Measurements from ENCODE around the gene SYTL4. TPM values are rescaled to one million over a fixed set of nuclear protein-coding genes. Genes with fewer than 3 reads are reported as not detected.
"Not testable (repeated sequence)": the region's sequence is repeated elsewhere in the genome, so short reads cannot be mapped to it uniquely, and the experiment has no call there.

The SYTL4 gene
- total RNA-seq, 1 donor from 2014 or later: 2.1 TPM

DNA sequence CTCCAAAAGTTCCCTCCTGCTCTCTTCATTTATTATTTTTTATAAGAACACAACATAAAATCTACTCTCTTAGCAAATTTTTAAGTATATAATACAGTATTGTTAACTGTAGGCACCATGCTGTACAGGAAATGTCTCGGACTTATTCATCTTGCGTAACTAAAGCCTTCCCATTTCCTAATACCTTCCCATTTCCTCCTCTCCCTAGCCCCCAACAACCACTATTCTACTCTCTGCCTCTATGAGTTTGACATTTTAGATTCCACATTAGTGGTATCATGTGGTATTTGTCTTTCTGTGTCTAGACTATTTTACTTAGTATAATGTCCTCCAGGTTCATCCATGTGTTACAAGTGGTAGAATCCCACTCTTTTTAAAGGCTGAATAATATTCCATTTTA, 15.8 kb upstream of the SYTL4 start:
- Histone ChIP-seq H3K4me3 (no peak overlapping the region), H3K27ac (replicated peaks) (no peak overlapping the region), H3K27me3 (ENCODE audit: low read depth) (no peaks in the 10 kb centered on the region), H3K9me3 (replicated peaks) (no peaks in the 10 kb centered on the region), H3K36me3 (no peaks in the 10 kb centered on the region), H3K4me1 (no peaks in the 10 kb centered on the region)
- intact Hi-C loops (cut with micrococcal nuclease): no loop called here
- no peak for DNase-seq
- TF ChIP-seq, protein P1, sequence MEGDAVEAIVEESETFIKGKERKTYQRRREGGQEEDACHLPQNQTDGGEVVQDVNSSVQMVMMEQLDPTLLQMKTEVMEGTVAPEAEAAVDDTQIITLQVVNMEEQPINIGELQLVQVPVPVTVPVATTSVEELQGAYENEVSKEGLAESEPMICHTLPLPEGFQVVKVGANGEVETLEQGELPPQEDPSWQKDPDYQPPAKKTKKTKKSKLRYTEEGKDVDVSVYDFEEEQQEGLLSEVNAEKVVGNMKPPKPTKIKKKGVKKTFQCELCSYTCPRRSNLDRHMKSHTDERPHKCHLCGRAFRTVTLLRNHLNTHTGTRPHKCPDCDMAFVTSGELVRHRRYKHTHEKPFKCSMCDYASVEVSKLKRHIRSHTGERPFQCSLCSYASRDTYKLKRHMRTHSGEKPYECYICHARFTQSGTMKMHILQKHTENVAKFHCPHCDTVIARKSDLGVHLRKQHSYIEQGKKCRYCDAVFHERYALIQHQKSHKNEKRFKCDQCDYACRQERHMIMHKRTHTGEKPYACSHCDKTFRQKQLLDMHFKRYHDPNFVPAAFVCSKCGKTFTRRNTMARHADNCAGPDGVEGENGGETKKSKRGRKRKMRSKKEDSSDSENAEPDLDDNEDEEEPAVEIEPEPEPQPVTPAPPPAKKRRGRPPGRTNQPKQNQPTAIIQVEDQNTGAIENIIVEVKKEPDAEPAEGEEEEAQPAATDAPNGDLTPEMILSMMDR (IDR thresholded peaks at IDR 0.05; ENCODE audit: borderline replicate concordance): no peak

DNA sequence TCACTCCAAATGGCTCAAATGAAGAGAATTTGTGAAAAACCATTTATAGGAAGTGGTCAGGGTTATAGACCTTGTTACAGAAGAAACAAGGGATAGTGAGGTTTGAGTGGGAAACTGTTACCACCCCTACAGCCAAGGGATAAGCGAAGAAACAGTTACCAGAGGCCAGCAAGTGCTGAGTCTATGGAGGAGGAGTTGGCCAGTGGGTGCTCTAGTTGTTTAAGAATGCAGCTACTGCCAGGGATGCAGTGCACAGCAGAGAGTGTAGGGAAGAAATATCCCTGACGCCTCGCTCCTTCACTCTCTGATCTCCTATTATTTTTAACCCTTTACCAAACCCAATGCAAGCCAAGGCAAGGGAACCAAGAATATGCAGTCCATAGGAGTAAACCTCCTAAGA, 15.2 kb upstream of the SYTL4 start:
- DNase-seq: no peak
- no peaks in the 10 kb centered on the region for H3K4me1 ChIP-seq
- H3K27ac ChIP-seq (replicated peaks): peak overlapping the region; percentile 40
- H3K4me3 ChIP-seq: no peak overlapping the region
- TF ChIP-seq, protein P1 (IDR thresholded peaks at IDR 0.05; ENCODE audit: borderline replicate concordance): no peak
- H3K36me3 ChIP-seq: no peaks in the 10 kb centered on the region
- H3K27me3 ChIP-seq (ENCODE audit: low read depth): no peaks in the 10 kb centered on the region
- intact Hi-C loops (cut with micrococcal nuclease): no loop called here
- H3K9me3 ChIP-seq (replicated peaks): no peaks in the 10 kb centered on the region

DNA sequence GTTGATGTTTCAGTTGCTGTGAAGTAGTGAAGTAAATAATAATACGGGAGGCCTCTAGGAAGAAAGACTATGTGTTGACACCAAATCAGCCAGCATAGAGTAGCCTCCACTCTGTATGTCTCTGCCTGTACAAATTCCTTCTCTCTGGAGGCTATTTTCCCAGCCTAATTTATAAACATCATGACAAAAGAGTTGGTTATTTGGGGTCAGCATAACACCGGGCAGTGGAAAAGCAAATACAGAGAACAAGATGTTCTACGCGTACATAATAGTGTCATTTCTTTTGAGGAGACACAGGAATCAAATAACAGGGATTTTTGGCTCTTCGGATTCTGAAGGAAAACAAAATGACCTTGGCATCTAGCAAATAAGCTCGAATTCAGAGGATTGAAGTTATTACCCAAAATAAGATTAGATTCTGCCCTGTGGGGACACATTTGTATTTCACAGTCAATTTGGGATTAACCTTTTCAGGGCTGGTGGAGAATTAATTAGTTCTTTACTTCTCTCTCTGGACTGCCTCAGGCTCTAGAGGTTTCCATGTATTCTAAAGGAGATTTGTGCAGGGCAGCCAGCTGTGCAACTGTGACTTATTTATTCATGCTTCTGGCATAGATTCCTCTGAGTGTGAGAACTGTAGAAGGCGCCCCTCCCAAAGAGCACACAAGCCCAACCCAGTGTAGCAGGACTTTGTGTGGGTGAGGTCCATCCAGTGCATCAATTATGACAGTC, 14.1 kb upstream of the SYTL4 start:
- H3K27ac ChIP-seq (replicated peaks): peak overlapping the region; percentile 40
- H3K36me3 ChIP-seq: no peaks in the 10 kb centered on the region
- TF ChIP-seq, protein P1 (IDR thresholded peaks at IDR 0.05; ENCODE audit: borderline replicate concordance): no peak
- intact Hi-C loops (cut with micrococcal nuclease): no loop called here
- H3K27me3 ChIP-seq (ENCODE audit: low read depth): no peaks in the 10 kb centered on the region
- H3K9me3 ChIP-seq (replicated peaks): no peaks in the 10 kb centered on the region
- no peaks in the 10 kb centered on the region for H3K4me1 ChIP-seq
- no peak overlapping the region for H3K4me3 ChIP-seq
- DNase-seq: no peak

DNA sequence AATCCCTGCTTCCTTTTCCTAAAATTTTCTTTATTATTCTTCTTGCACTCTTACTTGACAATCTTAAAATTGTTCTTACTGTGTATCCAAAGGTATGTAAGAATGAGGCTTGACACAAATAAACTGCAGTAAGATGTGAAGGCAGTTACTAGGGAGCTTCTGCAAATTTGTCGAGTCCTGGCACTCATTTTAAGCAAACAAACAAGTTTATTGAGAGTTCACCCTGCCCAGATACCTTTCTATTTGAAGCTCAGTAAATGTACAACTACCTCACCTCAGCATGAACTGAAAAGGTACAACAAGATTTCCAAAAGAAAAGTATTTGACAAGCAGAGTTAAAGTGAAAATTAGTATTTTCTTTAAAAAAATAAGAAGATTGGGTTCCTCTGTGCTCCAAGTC, 13.3 kb upstream of the SYTL4 start:
- TF ChIP-seq, protein P1 (IDR thresholded peaks at IDR 0.05; ENCODE audit: borderline replicate concordance): no peak

DNA sequence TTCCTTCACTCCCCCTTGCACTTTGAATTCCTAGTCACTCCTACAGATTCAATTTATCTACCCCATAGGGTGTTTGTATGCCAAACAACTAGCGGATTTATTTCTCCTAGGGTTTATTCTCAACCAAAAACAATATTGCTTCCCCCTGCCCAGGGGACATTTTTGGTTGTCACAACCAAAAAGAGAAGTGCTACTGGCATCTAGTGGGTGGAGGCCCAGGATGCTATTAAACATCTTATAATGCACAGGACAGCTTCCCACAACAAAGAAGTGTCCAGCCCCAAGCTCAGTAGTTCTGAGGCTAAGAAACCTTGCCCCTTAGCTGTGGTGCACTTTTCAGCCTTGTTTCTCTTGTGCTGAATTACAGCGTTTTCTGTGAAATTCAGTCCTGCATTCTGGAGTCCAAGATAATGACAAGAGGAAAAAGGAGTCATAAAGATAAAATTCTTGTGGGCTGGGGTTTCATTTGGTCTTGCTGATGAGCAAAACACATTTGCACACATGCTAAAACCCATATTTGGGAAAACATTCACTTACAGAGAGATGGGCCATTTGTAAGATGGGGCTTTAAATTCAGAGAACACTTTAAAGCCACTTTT, 11.2 kb upstream of the SYTL4 start:
- Histone ChIP-seq H3K9me3 (replicated peaks) (no peaks in the 10 kb centered on the region), H3K27ac (replicated peaks) (no peak overlapping the region), H3K4me1 (no peaks in the 10 kb centered on the region), H3K4me3 (no peak overlapping the region), H3K27me3 (ENCODE audit: low read depth) (no peaks in the 10 kb centered on the region), H3K36me3 (no peaks in the 10 kb centered on the region)
- intact Hi-C loops (cut with micrococcal nuclease): no loop called here
- TF ChIP-seq, protein P1 (IDR thresholded peaks at IDR 0.05; ENCODE audit: borderline replicate concordance): no peak
- no peak for DNase-seq

More for the DNA sequence above, 13.3 kb upstream of the SYTL4 start:
- intact Hi-C loops (cut with micrococcal nuclease): no loop called here
- Histone ChIP-seq H3K36me3 (no peaks in the 10 kb centered on the region), H3K9me3 (replicated peaks) (no peaks in the 10 kb centered on the region), H3K4me1 (no peaks in the 10 kb centered on the region), H3K27me3 (ENCODE audit: low read depth) (no peaks in the 10 kb centered on the region), H3K27ac (replicated peaks) (peak overlapping the region; percentile 40), H3K4me3 (no peak overlapping the region)
- DNase-seq: no peak

GRCh38 chrX:100724006-100724405, 7.9 kb downstream of the SYTL4 start:
- H3K27me3 ChIP-seq (ENCODE audit: low read depth); DNase-seq; H3K9me3 ChIP-seq (replicated peaks); H3K27ac ChIP-seq (replicated peaks); H3K4me1 ChIP-seq; H3K36me3 ChIP-seq; H3K4me3 ChIP-seq; intact Hi-C loops (cut with micrococcal nuclease): not testable (repeated sequence)

Data from left ventricle myocardium inferior (tissue), 1 donor.